ENCODE data around the gene RIN2.

Gene RIN2

GRCh38 chr20:19764207-19764606, 6.1 kb downstream of the RIN2 start:
- H3K9me2 ChIP-seq (replicated peaks; ENCODE audit: low read depth, low read length) = no peaks in the 10 kb centered on the region
- no peak for TF ChIP-seq CTCF (conservative IDR thresholded peaks at IDR 0.05; ENCODE audit: low read length)
- TF ChIP-seq EZH2phosphoT487 (IDR thresholded peaks at IDR 0.05; ENCODE audit: borderline replicate concordance) = no peak
- peaks cover 4% of the 10 kb centered on the region for H3K27me3 ChIP-seq (ENCODE audit: insufficient read depth, low read length, poor library complexity, severe bottlenecking)
- H3K9ac ChIP-seq (ENCODE audit: low read depth, low read length, poor library complexity, severe bottlenecking) = no peak overlapping the region
- H3K79me2 ChIP-seq (ENCODE audit: insufficient read depth, low read length) = no peaks in the 10 kb centered on the region
- H3K9me3 ChIP-seq (ENCODE audit: insufficient read depth, low read depth, low read length) = no peaks in the 10 kb centered on the region
- no peak overlapping the region for H2AFZ ChIP-seq (ENCODE audit: low read length)
- no peaks in the 10 kb centered on the region for H3K4me1 ChIP-seq (ENCODE audit: insufficient read depth, low read length, poor library complexity, severe bottlenecking)
- no peaks in the 10 kb centered on the region for H4K20me1 ChIP-seq (ENCODE audit: insufficient read depth, low read length, poor library complexity, severe bottlenecking)
- H3F3A ChIP-seq (ENCODE audit: low read depth) = no peaks in the 10 kb centered on the region
- H3K4me2 ChIP-seq (ENCODE audit: low read depth, low read length, poor library complexity, severe bottlenecking) = no peak overlapping the region
- H3K36me3 ChIP-seq (ENCODE audit: insufficient read depth, low read length) = no peaks in the 10 kb centered on the region
- no peak overlapping the region for H3K4me3 ChIP-seq (ENCODE audit: low read length, poor library complexity, severe bottlenecking)

GRCh38 chr20:19765266-19765665, 7.2 kb downstream of the RIN2 start:
- H3F3A ChIP-seq (ENCODE audit: low read depth) = no peaks in the 10 kb centered on the region
- peaks cover 4% of the 10 kb centered on the region for H3K27me3 ChIP-seq (ENCODE audit: insufficient read depth, low read length, poor library complexity, severe bottlenecking)
- no peak overlapping the region for H2AFZ ChIP-seq (ENCODE audit: low read length)
- H3K4me1 ChIP-seq (ENCODE audit: insufficient read depth, low read length, poor library complexity, severe bottlenecking) = no peaks in the 10 kb centered on the region
- TF ChIP-seq CTCF (conservative IDR thresholded peaks at IDR 0.05; ENCODE audit: low read length) (no peak), EZH2phosphoT487 (IDR thresholded peaks at IDR 0.05; ENCODE audit: borderline replicate concordance) (no peak)
- H3K9me2 ChIP-seq (replicated peaks; ENCODE audit: low read depth, low read length) = no peaks in the 10 kb centered on the region
- H3K36me3 ChIP-seq (ENCODE audit: insufficient read depth, low read length) = no peaks in the 10 kb centered on the region
- H3K9ac ChIP-seq (ENCODE audit: low read depth, low read length, poor library complexity, severe bottlenecking) = no peak overlapping the region
- H3K4me3 ChIP-seq (ENCODE audit: low read length, poor library complexity, severe bottlenecking) = no peak overlapping the region
- H3K9me3 ChIP-seq (ENCODE audit: insufficient read depth, low read depth, low read length) = no peaks in the 10 kb centered on the region
- no peak overlapping the region for H3K4me2 ChIP-seq (ENCODE audit: low read depth, low read length, poor library complexity, severe bottlenecking)
- H3K79me2 ChIP-seq (ENCODE audit: insufficient read depth, low read length) = no peaks in the 10 kb centered on the region
- no peaks in the 10 kb centered on the region for H4K20me1 ChIP-seq (ENCODE audit: insufficient read depth, low read length, poor library complexity, severe bottlenecking)

GRCh38 chr20:19765913-19766312, 7.9 kb downstream of the RIN2 start:
- H3K9ac ChIP-seq (ENCODE audit: low read depth, low read length, poor library complexity, severe bottlenecking) = no peak overlapping the region
- no peak for TF ChIP-seq EZH2phosphoT487 (IDR thresholded peaks at IDR 0.05; ENCODE audit: borderline replicate concordance)
- TF ChIP-seq CTCF (conservative IDR thresholded peaks at IDR 0.05; ENCODE audit: low read length) = no peak

More at GRCh38 chr20:19765913-19766312, 7.9 kb downstream of the RIN2 start:
- no peaks in the 10 kb centered on the region for H3K9me3 ChIP-seq (ENCODE audit: insufficient read depth, low read depth, low read length)
- no peaks in the 10 kb centered on the region for H3K79me2 ChIP-seq (ENCODE audit: insufficient read depth, low read length)
- H3K27me3 ChIP-seq (ENCODE audit: insufficient read depth, low read length, poor library complexity, severe bottlenecking) = peaks cover 4% of the 10 kb centered on the region
- no peak overlapping the region for H3K4me3 ChIP-seq (ENCODE audit: low read length, poor library complexity, severe bottlenecking)
- H3K9me2 ChIP-seq (replicated peaks; ENCODE audit: low read depth, low read length) = no peaks in the 10 kb centered on the region
- no peaks in the 10 kb centered on the region for H3F3A ChIP-seq (ENCODE audit: low read depth)
- H3K4me1 ChIP-seq (ENCODE audit: insufficient read depth, low read length, poor library complexity, severe bottlenecking) = no peaks in the 10 kb centered on the region
- H3K36me3 ChIP-seq (ENCODE audit: insufficient read depth, low read length) = no peaks in the 10 kb centered on the region
- no peaks in the 10 kb centered on the region for H4K20me1 ChIP-seq (ENCODE audit: insufficient read depth, low read length, poor library complexity, severe bottlenecking)
- H2AFZ ChIP-seq (ENCODE audit: low read length) = no peak overlapping the region
- H3K4me2 ChIP-seq (ENCODE audit: low read depth, low read length, poor library complexity, severe bottlenecking) = no peak overlapping the region
